ENCODE measurements around the gene EXOC3. TPM values are rescaled to one million over a fixed set of nuclear protein-coding genes. Genes with fewer than 3 reads are reported as not detected.
"Not testable (repeated sequence)": the region's sequence is repeated elsewhere in the genome, so short reads cannot be mapped to it uniquely, and the experiment has no call there.

EXOC3 gene
- polyA plus RNA-seq, 3 donors = 47.2 to 74.3 (median 58.4) TPM

GRCh38 chr5:476814-477175 lies 33.8 kb downstream of the EXOC3 start:
- no peak for DNase-seq (ENCODE audit: extremely low read depth in 1 of 11, low read depth in 9 of 11, low spot score in 4 of 11)

DNA sequence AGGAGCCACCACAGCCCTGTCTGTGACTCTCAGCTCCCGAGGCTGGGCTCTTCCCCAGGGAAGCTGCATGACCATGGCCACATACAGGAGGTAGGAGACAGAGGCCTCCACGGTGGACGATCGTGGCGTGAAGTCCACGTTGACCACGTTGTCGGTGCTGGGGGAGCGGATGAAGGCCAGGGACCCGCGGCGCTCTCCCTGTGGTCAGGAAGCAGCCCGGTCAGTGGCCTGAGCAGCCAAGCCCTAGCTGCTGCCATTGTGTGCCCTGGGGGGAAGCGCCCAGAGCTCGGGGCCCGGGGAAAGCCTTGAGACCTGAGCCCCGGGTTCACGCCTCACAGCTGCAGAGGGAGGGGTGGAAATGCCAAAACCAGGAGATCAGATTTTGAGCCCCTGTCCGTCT lies 34.3 kb downstream of the EXOC3 start:
- no peak for DNase-seq (ENCODE audit: extremely low read depth in 1 of 11, low read depth in 9 of 11, low spot score in 4 of 11)

- no peak for DNase-seq (ENCODE audit: extremely low read depth in 1 of 11, low read depth in 9 of 11, low spot score in 4 of 11)
Measured at GRCh38 chr5:477871-478270, 34.9 kb downstream of the EXOC3 start.

- DNase-seq (ENCODE audit: extremely low read depth in 1 of 11, low read depth in 9 of 11, low spot score in 4 of 11) = no peak
Measured at GRCh38 chr5:478369-478981, 35.5 kb downstream of the EXOC3 start.

GRCh38 chr5:478982-479535 lies 36.1 kb downstream of the EXOC3 start:
- no peak for DNase-seq (ENCODE audit: extremely low read depth in 1 of 11, low read depth in 9 of 11, low spot score in 4 of 11)

DNA sequence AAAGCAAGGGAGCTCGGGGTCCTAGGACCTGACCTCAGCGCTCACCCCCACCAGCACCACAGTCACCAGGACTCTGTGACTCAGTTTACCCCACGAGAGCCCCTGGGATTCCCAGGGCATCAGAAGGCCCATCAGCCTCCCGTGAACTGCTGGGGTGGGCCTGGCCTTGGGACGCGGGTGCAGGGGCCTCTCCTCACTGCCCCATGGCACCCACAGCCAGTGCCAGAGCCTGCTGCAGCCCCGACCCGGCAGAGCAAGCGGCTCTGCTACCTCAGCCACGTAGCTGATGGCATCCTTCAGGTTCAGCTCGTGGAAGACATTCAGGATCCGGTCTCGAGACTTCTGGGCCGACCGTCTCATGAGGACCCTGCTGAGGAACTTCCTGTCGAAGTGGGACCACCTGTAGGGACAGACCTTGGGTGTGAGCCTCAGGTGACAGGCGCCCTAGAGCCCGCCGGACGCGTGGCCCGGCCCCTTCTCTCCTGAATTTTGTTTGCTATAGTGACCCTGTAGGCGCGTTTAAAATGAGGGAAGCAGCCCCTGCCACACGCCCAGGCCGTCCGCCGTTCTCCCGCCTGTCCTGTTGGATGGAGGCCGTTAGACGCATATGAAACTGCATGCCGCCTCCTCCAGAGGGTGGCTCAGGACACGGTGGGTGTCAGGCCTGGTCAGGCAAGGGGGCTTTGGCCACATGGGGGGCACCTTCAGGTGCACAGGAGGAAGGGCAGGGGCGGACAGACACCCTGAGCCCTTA lies 36.8 kb downstream of the EXOC3 start:
- no peak for DNase-seq (ENCODE audit: extremely low read depth in 1 of 11, low read depth in 9 of 11, low spot score in 4 of 11)

GRCh38 chr5:481347-481746 lies 38.4 kb downstream of the EXOC3 start:
- no peak for DNase-seq (ENCODE audit: extremely low read depth in 1 of 11, low read depth in 9 of 11, low spot score in 4 of 11)

DNA sequence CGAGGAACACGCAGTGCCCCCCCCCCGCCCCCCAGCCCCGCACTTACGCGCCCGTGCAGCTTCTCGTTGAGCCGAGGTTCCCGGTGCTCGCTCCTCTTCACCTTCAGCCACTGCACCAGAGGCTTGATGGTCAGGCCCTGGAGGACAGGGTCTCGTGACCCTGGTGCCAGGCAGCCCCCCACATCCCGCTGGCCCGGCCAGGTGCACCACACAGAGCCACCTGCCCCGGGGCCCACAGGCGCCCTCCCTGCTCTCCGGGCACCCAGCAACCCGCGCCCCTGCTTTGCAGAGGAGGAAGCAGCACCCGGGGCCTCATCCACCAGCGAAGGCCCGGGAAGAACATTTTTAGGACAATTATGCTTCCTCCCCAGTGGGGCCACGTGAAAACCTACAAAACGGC lies 39.0 kb downstream of the EXOC3 start:
- DNase-seq (ENCODE audit: extremely low read depth in 1 of 11, low read depth in 9 of 11, low spot score in 4 of 11) = no peak

DNA sequence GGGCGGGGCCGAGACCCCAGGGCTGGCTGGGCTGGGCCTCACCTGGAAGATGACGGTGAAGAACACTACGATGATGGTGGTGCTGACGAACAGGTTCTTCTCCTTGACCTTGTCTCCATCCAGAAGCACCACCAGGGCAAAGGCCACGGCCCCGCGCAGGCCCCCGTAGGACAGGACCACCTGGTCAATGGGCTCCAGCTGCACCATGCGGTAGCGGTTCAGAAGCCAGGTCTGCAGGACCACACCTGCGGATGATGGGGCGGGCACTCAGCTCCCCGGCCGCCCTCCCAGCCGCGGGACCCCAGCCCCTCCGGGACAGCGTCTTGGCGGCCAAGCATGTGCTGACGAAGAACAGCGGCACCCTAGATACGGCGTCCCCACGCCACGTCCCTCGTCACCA lies 39.5 kb downstream of the EXOC3 start:
- DNase-seq (ENCODE audit: extremely low read depth in 1 of 11, low read depth in 9 of 11, low spot score in 4 of 11) = no peak

- no peak for DNase-seq (ENCODE audit: extremely low read depth in 1 of 11, low read depth in 9 of 11, low spot score in 4 of 11)
Measured at GRCh38 chr5:483011-483410, 40.0 kb downstream of the EXOC3 start.

DNA sequence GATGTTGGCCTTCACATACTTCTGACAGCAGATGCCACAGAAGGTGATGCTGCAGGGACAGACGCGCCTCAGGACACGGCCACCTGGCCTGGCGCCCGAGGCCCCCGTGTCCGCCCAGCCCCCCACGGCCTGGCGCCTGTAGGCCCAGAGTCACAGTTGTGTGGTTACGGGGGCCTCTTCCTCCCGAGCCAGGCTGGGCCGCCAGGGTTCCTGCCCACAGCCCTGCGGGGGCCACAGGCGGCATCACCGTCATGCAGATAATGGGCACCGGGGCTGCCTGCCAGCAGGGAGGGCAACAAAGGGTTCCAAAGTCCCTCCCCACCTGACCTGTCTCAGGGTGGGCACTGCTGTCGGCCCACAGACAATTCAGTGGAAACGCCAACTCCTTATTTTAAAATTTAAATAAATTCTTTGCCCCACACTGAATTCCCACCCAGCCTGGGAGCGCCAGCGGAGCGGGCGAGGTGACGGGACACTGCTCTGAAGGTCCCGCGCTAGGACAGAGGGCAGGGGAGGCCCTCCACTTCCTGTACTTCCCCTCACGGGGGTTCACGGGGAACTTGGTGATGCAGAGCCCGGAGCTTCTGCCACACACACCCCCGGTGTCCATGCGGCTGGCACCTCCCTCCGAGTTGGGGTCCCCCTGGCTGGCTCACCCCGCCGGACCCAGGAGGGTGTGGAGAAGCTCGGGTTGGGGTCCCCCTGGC lies 40.6 kb downstream of the EXOC3 start:
- DNase-seq (ENCODE audit: extremely low read depth in 1 of 11, low read depth in 9 of 11, low spot score in 4 of 11) = no peak

- DNase-seq (ENCODE audit: extremely low read depth in 1 of 11, low read depth in 9 of 11, low spot score in 4 of 11) = no peak
Measured at GRCh38 chr5:484556-484955, 41.6 kb downstream of the EXOC3 start.

GRCh38 chr5:485113-485945 lies 42.4 kb downstream of the EXOC3 start:
- no peak for DNase-seq (ENCODE audit: extremely low read depth in 1 of 11, low read depth in 9 of 11, low spot score in 4 of 11)

- no peak for DNase-seq (ENCODE audit: extremely low read depth in 1 of 11, low read depth in 9 of 11, low spot score in 4 of 11)
Measured at GRCh38 chr5:485946-486491, 43.0 kb downstream of the EXOC3 start.

DNA sequence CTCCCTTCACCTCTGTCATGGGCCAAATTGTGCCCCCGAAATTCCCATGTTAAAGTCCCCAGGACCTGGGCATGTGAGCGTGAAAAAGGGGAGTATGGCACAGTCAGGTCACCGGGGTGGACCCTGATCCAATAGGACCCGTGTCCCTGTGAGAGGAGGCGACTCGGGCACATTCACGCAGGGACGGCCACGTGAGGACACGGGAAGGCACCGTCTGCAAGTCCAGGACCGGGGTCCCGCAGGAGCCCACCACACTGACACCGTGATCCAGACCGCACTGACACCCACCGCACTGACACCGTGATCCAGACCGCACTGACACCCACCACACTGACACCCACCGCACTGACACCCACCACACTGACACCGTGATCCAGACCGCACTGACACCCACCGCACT lies 43.6 kb downstream of the EXOC3 start:
- DNase-seq (ENCODE audit: extremely low read depth in 1 of 11, low read depth in 9 of 11, low spot score in 4 of 11) = not testable (repeated sequence)

DNA sequence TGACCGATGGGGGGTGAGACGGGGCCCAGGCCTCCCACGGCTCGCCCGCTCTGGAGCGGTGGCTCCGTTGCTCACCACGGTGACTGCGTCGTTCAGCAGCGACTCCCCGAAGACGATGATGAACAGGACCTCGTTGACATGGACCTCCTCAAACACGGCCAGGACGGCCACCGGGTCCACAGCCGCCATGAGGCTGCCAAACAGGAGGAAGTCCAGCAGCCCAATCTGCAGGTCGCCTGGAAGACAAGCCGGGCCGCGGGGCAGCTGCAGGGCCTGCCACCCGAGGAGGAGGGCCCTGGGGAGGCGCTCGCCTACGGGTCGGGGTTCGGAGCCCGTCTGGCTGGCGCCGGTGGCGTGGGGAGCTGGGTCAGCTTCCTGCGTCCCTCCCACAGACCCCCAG lies 45.3 kb downstream of the EXOC3 start:
- no peak for DNase-seq (ENCODE audit: extremely low read depth in 1 of 11, low read depth in 9 of 11, low spot score in 4 of 11)

- DNase-seq (ENCODE audit: extremely low read depth in 1 of 11, low read depth in 9 of 11, low spot score in 4 of 11) = no peak
Measured at GRCh38 chr5:488744-489688, 46.0 kb downstream of the EXOC3 start.

DNA sequence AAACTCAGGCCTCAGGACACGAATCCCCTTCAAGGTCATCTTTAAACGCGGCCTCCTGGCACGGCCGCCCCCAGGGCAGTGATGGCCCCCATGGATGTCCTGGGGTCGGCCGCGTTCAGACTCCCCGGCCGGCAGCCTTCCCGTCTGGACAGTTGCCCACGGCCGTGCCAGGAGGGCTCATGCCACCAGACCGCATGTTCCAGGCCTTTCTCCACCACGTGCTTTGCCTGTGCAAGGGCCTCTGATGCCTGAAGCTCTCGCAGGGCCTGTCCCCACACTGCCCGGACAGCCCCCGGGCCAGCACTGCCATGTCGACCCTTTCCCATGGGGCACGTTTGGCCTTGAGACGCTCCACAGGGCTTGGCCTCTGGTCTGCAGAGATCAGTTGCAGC lies 46.7 kb downstream of the EXOC3 start:
- DNase-seq (ENCODE audit: extremely low read depth in 1 of 11, low read depth in 9 of 11, low spot score in 4 of 11) = no peak

All from renal cortex interstitium (tissue), 11 donors.